GM12892 (cell line): ENCODE measurements around the gene ATXN7.

Experiments used
- POLR2A ChIP-seq: IDR thresholded peaks from 2 replicates; pipeline ENCODE4 v1.6.1; 2011; ENCODE audit warnings: low read depth, low read length, control low read depth
- POLR2AphosphoS5 ChIP-seq: IDR thresholded peaks from 2 replicates; pipeline ENCODE4 v1.6.1; 2011; ENCODE audit warnings: low read depth, low read length, control low read depth
- TAF1 ChIP-seq: IDR thresholded peaks from 2 replicates; pipeline ENCODE4 v1.6.1; 2011; ENCODE audit warnings: low read depth, mild to moderate bottlenecking, control low read depth, low read length, borderline replicate concordance

DNA sequence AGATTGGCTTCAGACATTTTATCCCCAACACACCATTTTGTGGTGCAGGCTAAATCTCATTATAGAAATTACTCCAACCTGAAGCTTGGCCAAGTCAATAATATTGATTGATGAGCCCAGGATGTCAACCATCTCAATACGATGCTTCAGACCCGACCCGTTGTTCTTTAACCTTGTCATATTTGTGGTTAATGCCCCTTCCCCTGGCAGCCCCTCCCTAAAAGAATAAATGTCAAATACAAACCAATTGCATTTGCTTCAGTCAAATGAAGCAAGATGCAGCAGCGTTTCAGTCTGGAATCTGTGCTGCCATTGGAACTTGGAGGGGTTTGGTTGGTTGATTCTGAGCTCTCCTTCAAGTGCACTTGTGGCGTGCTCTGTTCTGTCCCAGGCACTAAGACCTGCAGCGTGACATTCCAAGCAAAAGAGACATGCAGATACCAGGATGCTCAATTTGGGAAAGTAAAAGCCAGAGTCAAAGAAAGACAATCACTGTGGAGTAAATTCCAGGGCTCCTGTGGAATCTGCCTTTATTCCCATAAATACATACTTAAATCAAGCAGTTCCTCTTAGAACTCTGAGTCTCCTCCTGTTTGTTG, 183.4 kb downstream of the ATXN7 start:
- TF ChIP-seq POLR2A (no peak), TAF1 (no peak), POLR2AphosphoS5 (no peak)
